ENCODE measurements around the gene RIT2. TPM values are rescaled to one million over a fixed set of nuclear protein-coding genes. Genes with fewer than 3 reads are reported as not detected.

Gene RIT2
- total RNA-seq, 1 experiment from 2014 or later = not detected

DNA sequence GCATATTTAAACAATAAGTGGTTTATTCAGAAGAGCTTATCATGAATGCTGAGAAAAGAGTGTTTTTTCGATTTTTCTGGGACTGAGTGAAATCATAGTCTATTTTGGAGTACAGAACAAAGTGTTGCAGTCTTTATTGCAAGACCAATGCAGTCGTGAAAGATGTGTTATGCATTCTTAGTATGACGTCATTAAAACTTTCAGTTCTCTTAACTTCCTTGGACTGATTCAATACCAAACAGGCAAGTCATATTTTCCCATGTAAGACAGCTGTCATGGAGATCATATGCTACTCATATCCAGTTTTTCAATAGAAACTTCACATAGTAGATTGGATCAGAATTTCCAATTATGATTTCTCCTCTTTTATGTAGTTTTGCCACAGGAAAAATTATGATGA, 92.6 kb downstream of the RIT2 start:
- no peak for DNase-seq
- Histone ChIP-seq H3K9me2 (ENCODE audit: insufficient read depth) (no peaks in the 10 kb centered on the region), H3K36me3 (ENCODE audit: low read depth) (no peaks in the 10 kb centered on the region), H3K27me3 (ENCODE audit: insufficient read depth, low read depth) (no peaks in the 10 kb centered on the region), H4K20me1 (ENCODE audit: insufficient read depth) (no peaks in the 10 kb centered on the region), H3K4me2 (no peak overlapping the region), H2AFZ (no peak overlapping the region), H3K79me2 (ENCODE audit: low read depth) (no peaks in the 10 kb centered on the region), H3K4me3 (no peak overlapping the region), H3K27ac (no peak overlapping the region), H3F3A (ENCODE audit: insufficient read depth, low read depth) (no peaks in the 10 kb centered on the region), H3K4me1 (replicated peaks; ENCODE audit: insufficient read depth) (no peaks in the 10 kb centered on the region), H3K9me3 (ENCODE audit: insufficient read depth, low read depth) (no peaks in the 10 kb centered on the region)
- BruUV-seq (replicated peaks) = no TSS peak
- POLR2A ChIA-PET (ENCODE audit: unreplicated experiment) = no interaction called here
- intact Hi-C loops (cut with micrococcal nuclease; ENCODE audit: unreplicated experiment) = no loop called here
- CTCF ChIA-PET = no interaction called here
- TF ChIP-seq, protein P1, sequence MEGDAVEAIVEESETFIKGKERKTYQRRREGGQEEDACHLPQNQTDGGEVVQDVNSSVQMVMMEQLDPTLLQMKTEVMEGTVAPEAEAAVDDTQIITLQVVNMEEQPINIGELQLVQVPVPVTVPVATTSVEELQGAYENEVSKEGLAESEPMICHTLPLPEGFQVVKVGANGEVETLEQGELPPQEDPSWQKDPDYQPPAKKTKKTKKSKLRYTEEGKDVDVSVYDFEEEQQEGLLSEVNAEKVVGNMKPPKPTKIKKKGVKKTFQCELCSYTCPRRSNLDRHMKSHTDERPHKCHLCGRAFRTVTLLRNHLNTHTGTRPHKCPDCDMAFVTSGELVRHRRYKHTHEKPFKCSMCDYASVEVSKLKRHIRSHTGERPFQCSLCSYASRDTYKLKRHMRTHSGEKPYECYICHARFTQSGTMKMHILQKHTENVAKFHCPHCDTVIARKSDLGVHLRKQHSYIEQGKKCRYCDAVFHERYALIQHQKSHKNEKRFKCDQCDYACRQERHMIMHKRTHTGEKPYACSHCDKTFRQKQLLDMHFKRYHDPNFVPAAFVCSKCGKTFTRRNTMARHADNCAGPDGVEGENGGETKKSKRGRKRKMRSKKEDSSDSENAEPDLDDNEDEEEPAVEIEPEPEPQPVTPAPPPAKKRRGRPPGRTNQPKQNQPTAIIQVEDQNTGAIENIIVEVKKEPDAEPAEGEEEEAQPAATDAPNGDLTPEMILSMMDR (conservative IDR thresholded peaks at IDR 0.05) = no peak
- TF ChIP-seq EZH2 (IDR thresholded peaks at IDR 0.05; ENCODE audit: low read depth) = no peak

DNA sequence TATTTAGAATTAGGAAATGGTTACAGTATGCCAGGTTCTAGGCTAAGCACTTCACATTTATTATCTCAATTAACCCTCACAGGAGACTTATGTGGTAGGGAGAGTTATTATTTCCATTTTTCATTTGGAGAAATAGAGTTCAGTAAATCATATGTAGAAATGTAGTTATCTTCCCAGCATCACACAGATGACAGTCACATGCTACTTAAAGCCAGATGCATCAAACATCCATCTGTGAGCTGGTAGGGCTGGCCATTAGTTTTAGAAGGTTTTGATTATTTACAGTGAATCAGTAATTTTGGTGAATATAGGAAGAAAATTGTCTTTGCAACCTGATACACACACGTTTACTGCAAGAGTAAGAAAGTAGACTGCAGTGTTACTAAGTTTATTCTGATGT, 97.9 kb downstream of the RIT2 start:
- Histone ChIP-seq H3F3A (ENCODE audit: insufficient read depth, low read depth) (no peaks in the 10 kb centered on the region), H3K79me2 (ENCODE audit: low read depth) (no peaks in the 10 kb centered on the region), H3K27ac (no peak overlapping the region), H4K20me1 (ENCODE audit: insufficient read depth) (no peaks in the 10 kb centered on the region), H3K9me2 (ENCODE audit: insufficient read depth) (no peaks in the 10 kb centered on the region), H3K36me3 (ENCODE audit: low read depth) (no peaks in the 10 kb centered on the region), H2AFZ (no peak overlapping the region), H3K9me3 (ENCODE audit: insufficient read depth, low read depth) (no peaks in the 10 kb centered on the region), H3K4me3 (no peak overlapping the region), H3K27me3 (ENCODE audit: insufficient read depth, low read depth) (no peaks in the 10 kb centered on the region), H3K4me2 (no peak overlapping the region), H3K4me1 (replicated peaks; ENCODE audit: insufficient read depth) (no peaks in the 10 kb centered on the region)
- BruUV-seq (replicated peaks) = no TSS peak
- intact Hi-C loops (cut with micrococcal nuclease; ENCODE audit: unreplicated experiment) = no loop called here
- ChIA-PET CTCF (no interaction called here), POLR2A (ENCODE audit: unreplicated experiment) (no interaction called here)
- no peak for DNase-seq
- TF ChIP-seq, protein P1 (conservative IDR thresholded peaks at IDR 0.05) = no peak
- no peak for TF ChIP-seq EZH2 (IDR thresholded peaks at IDR 0.05; ENCODE audit: low read depth)

DNA sequence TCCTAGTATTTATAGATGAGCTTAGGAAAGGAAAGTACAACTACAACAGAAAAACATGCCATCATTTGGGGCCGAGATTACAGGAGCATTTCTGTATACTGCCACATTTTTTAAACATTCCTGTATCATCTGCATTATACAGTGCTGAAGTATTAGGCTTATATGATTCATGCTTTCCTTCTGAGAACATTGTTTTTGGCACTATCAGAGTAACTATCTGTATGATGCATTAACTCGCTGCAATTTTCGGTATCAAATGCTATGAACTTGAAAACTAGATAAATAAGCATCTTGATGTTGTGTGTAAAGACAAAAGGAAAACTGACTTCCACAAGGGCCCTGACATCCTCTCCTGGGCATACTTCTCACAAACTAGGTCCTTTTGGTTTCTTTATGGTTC, 102.0 kb downstream of the RIT2 start:
- H3K36me3 ChIP-seq (ENCODE audit: low read depth) = no peaks in the 10 kb centered on the region
- no peak overlapping the region for H2AFZ ChIP-seq
- H3K79me2 ChIP-seq (ENCODE audit: low read depth) = no peaks in the 10 kb centered on the region
- no peaks in the 10 kb centered on the region for H3K27me3 ChIP-seq (ENCODE audit: insufficient read depth, low read depth)
- TF ChIP-seq, protein P1 (conservative IDR thresholded peaks at IDR 0.05) = no peak
- no peak for TF ChIP-seq EZH2 (IDR thresholded peaks at IDR 0.05; ENCODE audit: low read depth)
- BruUV-seq (replicated peaks) = no TSS peak
- POLR2A ChIA-PET (ENCODE audit: unreplicated experiment) = no interaction called here
- no peaks in the 10 kb centered on the region for H3F3A ChIP-seq (ENCODE audit: insufficient read depth, low read depth)
- H4K20me1 ChIP-seq (ENCODE audit: insufficient read depth) = no peaks in the 10 kb centered on the region
- H3K4me3 ChIP-seq = no peak overlapping the region
- intact Hi-C loops (cut with micrococcal nuclease; ENCODE audit: unreplicated experiment) = no loop called here
- H3K9me2 ChIP-seq (ENCODE audit: insufficient read depth) = no peaks in the 10 kb centered on the region
- CTCF ChIA-PET = no interaction called here
- no peaks in the 10 kb centered on the region for H3K4me1 ChIP-seq (replicated peaks; ENCODE audit: insufficient read depth)
- no peak overlapping the region for H3K27ac ChIP-seq
- DNase-seq = no peak
- H3K9me3 ChIP-seq (ENCODE audit: insufficient read depth, low read depth) = no peaks in the 10 kb centered on the region
- no peak overlapping the region for H3K4me2 ChIP-seq
